DMS114 treated with DMSO at 0.1 percent for 48 hours (cell line): ENCODE results near the gene PICK1.
"Not testable (repeated sequence)": the region's sequence is repeated elsewhere in the genome, so short reads cannot be mapped to it uniquely, and the experiment has no call there.

Source experiments
- DNase-seq: peaks from one replicate; lab custom pipeline; 2025; ENCODE audit not compliant: unreplicated experiment; lab: John Stamatoyannopoulos, UW

Gene PICK1

DNA sequence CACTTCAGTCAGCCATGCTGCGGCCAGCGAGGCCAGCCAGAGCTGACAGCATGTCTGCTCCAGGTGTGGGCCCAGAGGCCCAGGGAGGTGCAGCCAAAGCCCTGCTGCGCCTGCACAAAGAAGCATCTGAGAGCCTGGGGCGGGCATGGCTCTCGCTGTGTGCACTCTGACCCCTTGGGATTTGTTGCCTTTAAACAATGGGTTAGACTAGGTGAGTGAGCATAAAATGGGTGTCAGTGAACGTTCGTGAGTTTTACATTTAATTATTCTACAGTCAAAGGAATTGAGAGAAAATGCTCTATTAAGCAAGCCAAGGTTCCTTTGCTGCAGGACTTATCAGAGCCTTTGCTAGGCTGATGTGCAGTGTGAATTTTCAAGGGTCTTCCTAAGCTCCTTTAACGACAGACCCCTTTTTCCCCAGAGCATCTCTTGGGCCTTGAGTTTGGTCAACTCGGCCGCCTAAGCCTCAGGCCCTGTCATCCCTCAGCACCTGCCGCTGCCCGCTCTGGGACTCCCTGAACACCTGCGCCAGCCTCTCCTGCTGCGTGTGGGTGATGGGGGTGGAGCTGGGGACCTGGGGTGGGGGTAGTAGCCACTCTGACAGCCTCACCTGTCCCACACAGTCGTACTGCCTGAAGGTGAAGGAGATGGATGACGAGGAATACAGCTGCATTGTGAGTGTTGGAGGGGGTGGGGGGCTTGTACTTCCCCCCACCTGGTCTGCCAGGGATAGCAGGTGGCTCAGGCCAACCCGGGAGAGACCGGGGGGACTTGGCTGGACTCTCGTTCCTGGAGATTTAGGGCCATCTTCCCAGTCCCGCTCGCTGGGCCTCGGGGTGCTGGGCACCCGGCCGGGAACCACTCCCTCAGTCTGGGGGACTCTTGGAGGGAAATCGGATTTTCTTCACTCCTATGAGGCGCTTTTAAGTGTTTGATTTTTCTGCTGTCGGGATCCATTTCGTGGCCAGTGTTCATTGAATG, 16.2 kb downstream of the PICK1 start:
- no peak for DNase-seq

DNA sequence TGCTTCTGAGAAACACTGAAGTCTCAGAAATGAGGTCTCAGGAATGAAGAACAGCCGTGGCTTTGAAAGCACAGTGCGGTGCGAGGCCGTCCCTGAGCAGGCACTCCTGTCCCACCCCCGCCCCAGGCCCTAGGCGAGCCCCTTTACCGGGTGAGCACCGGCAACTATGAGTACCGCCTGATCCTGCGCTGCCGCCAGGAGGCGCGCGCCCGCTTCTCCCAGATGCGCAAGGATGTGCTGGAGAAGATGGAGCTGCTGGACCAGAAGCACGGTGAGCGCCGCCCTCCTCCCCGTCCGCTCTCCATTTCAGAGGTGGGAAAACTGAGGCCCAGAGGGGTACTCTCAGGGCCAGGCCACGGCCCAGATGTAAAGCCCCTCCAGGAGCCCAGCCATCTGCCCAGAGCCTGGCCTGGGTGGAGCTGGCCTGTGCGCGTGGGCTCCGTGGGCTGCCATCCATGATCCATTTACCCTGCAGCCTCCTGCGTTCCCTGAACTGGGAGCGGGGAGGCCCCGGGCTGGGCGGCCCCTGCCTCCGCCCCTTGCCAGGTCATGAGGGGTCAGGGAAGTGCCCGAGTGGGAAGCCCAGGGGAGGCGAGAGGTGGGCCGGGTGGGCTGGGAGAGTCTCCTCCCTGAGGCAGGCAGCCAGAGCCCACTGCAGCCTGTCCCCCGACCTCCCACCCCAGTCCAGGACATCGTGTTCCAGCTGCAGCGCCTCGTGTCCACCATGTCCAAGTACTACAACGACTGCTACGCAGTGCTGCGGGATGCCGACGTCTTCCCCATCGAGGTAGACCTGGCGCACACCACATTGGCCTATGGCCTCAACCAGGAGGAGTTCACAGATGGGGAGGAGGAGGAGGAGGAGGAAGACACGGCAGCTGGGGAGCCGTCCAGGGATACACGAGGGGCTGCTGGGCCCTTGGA, 17.2 kb downstream of the PICK1 start:
- no peak for DNase-seq

DNA sequence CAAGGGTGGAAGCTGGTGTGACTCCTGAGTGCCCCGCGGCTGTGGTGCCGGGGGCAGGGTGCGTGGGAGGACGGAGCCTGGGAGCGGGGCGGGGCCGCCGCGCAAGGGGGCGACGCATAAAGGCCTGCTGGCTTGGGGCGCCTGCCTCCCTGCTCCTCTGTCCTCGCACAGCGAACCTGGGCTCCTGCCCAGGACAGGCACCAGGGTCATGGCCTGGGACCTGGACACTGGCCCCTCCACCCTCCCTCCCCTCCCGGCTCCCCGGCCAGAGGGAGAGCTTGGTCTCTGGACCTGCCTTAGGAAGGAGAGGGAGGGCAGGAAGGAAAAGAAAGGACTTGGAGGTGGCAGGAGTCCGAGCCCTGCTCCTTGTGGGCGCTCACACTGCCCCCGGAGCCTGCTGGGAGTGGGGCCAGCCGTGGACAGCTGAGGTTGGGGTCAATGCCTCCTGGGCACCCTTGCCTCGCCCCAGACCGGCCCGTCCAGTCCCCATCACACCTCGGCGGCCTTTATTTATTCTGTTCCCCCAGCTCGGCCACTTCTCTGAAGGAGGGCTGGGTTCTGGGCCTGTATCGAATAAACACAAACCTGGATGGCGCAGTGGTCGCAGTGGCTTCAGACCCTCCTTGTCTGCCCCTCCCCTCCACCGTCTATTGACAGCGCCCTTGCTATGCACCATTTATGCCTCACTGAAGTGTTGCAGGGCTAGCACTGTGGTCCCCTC, 18.1 kb downstream of the PICK1 start:
- no peak for DNase-seq

DNA sequence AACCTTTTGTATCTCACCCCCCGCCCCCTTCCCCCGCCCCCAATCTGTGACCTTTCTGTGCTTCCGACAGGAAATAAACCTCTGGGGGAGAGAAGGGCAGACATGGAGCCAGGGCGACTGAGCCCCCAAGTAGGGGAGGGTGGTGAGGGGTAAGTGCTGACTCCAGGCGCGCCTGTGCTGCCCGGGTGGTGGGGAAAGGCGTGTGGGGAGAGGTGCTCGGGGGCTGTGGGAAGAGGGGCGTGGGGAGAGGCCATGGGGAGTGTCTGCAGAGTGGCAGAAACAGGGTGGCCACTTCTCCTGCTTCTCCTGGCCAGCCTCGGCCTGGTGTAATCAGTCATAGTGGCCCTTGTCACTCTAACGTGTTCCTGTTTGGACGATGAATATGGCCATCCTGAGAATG, 18.8 kb downstream of the PICK1 start:
- no peak for DNase-seq

GRCh38 chr22:38077096-38077495, 19.9 kb downstream of the PICK1 start:
- DNase-seq, result no peak

DNA sequence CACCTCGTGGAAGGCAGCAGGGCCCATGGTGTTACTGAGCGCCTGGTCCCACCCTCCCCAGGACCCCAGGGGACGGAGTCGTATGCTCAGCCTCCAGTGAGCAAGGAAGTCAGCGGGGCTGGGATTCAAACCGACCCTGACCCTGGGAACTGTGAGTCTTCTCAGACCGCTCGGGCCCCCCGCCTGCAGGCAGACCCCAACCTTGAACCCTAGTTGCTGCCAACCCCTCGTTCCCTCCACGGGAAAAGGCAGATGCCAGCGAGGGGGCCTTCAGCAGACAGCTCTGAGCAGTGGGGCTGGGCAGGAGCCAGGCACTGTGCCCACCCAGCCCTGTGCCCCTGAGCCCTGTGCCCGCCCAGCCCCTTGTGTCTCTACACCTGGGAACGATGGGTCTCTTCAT, 20.4 kb downstream of the PICK1 start:
- no peak for DNase-seq

- DNase-seq, result no peak
These were observed 21.0 kb downstream of the PICK1 start for GRCh38 chr22:38078046-38078840.

DNA sequence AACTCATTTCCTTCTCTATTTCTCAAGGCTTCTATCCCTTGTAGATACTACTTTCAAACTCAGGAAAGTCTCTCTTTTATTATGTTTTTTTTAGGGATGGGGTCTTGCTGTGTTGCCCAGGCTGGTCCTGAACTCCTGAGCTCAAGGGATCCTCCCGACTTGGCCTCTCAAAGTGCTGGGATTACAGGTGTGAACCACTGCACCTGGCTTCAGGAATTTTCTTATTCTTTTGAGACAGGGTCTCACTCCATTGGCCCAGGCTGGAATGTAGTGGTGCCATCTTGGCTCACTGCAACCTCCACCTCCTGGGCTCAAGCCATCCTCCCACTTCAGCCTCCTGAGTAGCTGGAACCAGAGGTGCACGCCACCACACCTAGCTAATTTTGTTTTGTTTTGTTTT, 22.0 kb downstream of the PICK1 start:
- not testable (repeated sequence) for DNase-seq

DNA sequence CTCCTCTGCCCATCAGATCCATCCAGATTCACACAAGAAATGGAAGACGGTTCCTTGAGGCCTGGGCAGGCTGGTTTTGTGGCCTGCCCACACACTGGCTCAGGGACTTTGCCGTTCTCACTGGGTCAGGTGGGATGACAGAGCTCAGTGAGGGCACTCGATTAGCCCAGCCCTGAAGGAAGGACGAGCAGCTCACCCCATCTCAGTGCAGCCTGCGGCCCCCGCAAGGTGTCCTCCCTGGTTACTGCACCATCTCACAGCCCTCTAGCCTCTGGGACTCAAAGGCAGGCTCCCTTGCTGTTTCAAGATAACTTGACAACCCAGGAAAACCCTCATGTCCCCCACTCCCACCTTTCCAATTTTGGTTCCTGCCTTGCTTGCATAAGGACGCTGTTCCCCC, 22.6 kb downstream of the PICK1 start:
- DNase-seq, result no peak

- DNase-seq, result no peak
These were observed 23.3 kb downstream of the PICK1 start for GRCh38 chr22:38080474-38080849.

- no peak for DNase-seq
These were observed 23.8 kb downstream of the PICK1 start for GRCh38 chr22:38080850-38081635.

- no peak for DNase-seq
These were observed 24.4 kb downstream of the PICK1 start for GRCh38 chr22:38081636-38081940.

DNA sequence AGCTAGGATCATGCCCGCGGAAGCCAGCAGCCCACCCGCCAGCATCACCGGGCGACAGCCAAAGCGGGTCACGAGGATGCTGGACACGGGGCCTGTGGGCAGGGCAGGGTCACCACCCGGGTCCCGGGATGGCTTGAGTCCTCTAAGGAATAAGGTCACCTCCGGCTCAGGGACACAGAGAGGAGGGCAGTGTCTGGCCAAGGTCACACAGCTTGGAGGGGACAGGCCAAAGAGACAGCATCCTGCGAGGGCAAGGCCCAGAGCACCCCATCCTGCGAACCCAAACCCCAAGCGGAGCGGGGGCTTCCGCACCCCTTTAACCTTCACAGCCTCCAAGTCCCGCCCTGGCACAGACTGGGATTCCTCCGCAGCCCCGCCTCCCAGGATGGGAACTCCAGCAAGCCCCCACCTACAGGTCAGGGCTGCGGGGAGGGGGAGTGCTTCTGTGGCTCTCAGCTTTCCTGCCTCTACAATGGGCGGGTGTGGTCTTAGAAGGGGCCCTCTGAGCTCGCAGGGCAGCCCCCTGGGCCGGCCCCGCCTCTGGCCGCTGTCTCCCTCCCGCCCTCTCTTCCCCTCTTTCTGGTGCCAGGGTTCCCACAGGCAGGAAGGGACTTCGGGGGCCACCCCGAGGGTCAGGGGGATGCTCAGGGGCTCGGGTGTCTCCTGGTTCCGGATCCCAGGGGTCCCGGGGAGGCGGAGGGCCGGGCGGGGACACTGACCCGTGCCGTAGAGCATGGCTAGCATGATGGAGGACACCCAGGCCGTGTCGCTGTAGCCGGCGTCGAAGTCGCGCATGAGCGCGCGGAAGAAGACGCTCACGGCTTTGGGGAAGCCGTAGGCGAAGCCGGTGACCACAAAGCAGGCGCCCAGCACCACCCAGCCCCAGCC, 25.0 kb downstream of the PICK1 start:
- DNase-seq, result no peak

GRCh38 chr22:38082986-38083710, 25.9 kb downstream of the PICK1 start:
- no peak for DNase-seq

DNA sequence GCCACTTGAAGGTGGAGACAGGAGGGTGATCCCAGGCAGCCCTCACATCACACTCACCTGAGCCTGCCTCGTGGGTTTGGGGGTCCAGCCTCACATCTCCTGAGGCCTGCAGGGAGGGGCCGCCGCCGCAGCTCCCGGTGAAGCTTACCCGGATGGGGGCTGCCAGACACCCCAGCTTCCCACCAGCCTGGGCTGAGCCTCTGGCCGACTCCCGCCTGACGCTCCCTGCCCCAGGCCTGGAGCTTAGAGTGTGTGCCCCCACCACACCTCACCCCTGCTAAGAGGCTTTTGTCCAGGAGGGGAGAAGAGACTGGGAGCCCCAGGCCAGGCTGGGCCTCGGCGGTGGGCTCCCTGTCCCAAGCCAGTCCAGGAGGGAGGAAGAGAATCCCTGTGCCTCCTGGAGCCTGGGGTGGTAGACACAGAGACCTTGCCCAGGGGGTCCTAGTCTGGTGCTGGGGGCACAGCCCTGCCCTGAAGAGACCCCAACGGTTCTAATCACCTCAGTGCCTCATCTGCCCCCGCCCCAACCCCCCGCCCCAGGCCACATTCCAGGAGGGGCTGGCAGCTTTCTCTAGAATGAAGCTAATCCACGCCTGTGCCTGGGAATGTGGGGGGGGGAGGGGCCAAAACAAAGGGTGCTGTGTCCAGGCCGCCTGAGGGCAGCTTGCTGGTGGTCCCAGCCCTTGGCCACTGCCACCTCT, 26.9 kb downstream of the PICK1 start, which contains the start of gene SLC16A8:
TSS of gene SLC16A8 (minus strand) at position 254 of the 701 bp plus-strand sequence. CDS start 1,311 bp downstream, outside the sequence.
- no peak for DNase-seq

- DNase-seq, result no peak
These were observed 27.9 kb downstream of the PICK1 start for GRCh38 chr22:38085056-38085455.

- no peak for DNase-seq
These were observed 28.3 kb downstream of the PICK1 start for GRCh38 chr22:38085501-38085900.
